Neural progenitor cell (in vitro differentiated cells): ENCODE results near the gene MGA. TPM values are rescaled to one million over a fixed set of nuclear protein-coding genes. Genes with fewer than 3 reads are reported as not detected.

Source experiments
- DNase-seq: peaks from one replicate; pipeline ENCODE4 v3.0.0-alpha.2; 2016; ENCODE audit warnings: low spot score
- H2AFZ ChIP-seq: fragments of 200-600 bp; sonication (generic); replicated peaks from 2 replicates; pipeline ENCODE4 v1.6.1; 2016; ENCODE audit warnings: antibody characterized with exemption
- H3F3A ChIP-seq: fragments of 200-600 bp; sonication (generic); 2 replicates; pipeline ENCODE4 v1.6.1; 2016; ENCODE audit warnings: antibody characterized with exemption, low read depth
- H3K27ac ChIP-seq: fragments of 200-600 bp; sonication (generic); 2 replicates; pipeline ENCODE4 v1.5.1; 2016; ENCODE audit warnings: mild to moderate bottlenecking
- H3K27me3 ChIP-seq: fragments of 200-600 bp; sonication (generic); 2 replicates; pipeline ENCODE4 v1.6.1; 2016; ENCODE audit warnings: mild to moderate bottlenecking, moderate library complexity
- H3K36me3 ChIP-seq: fragments of 200-600 bp; sonication (generic); 2 replicates; pipeline ENCODE4 v1.5.1; 2016
- H3K4me1 ChIP-seq: fragments of 200-600 bp; sonication (generic); 2 replicates; pipeline ENCODE4 v1.6.1; 2016; ENCODE audit warnings: mixed run types
- H3K4me2 ChIP-seq: fragments of 200-600 bp; sonication (generic); 2 replicates; pipeline ENCODE4 v1.6.1; 2016
- H3K4me3 ChIP-seq: fragments of 200-600 bp; sonication (generic); 2 replicates; pipeline ENCODE4 v1.5.1; 2016
- H3K79me2 ChIP-seq: fragments of 200-600 bp; sonication (generic); 2 replicates; pipeline ENCODE4 v1.6.1; 2016; ENCODE audit warnings: low read depth
- H3K9ac ChIP-seq: fragments of 200-600 bp; sonication (generic); 2 replicates; pipeline ENCODE4 v1.6.1; 2016
- H3K9me3 ChIP-seq: fragments of 200-600 bp; sonication (generic); 2 replicates; pipeline ENCODE4 v1.5.1; 2016; ENCODE audit warnings: low read depth
- H4K20me1 ChIP-seq: fragments of 200-600 bp; sonication (generic); 2 replicates; pipeline ENCODE4 v1.6.1; 2016; ENCODE audit warnings: low read depth
- H3K27ac Mint-ChIP-seq: 3 replicates; pipeline ENCODE4 v1.8.0; 2021; ENCODE audit warnings: mixed read lengths
- H3K27me3 Mint-ChIP-seq: 2 replicates; pipeline ENCODE4 v1.8.0; 2022; ENCODE audit warnings: low read depth, mild to moderate bottlenecking, inconsistent platforms, moderate library complexity, mixed read lengths; ENCODE audit not compliant: insufficient read depth
- H3K36me3 Mint-ChIP-seq: 3 replicates; pipeline ENCODE4 v1.8.0; 2021; ENCODE audit warnings: mixed read lengths
- H3K4me1 Mint-ChIP-seq: 3 replicates; pipeline ENCODE4 v1.8.0; 2021; ENCODE audit warnings: mixed read lengths
- H3K4me3 Mint-ChIP-seq: 3 replicates; pipeline ENCODE4 v1.8.0; 2021; ENCODE audit warnings: mild to moderate bottlenecking, moderate library complexity, mixed read lengths
- H3K9me3 Mint-ChIP-seq: 3 replicates; pipeline ENCODE4 v1.8.0; 2020; ENCODE audit warnings: mixed read lengths
- EZH2 ChIP-seq: fragments of 200-600 bp; sonication (generic); IDR thresholded peaks from 2 replicates; pipeline ENCODE4 v1.6.1; 2017; ENCODE audit warnings: antibody characterized with exemption, mild to moderate bottlenecking, moderate library complexity
- EZH2phosphoT487 ChIP-seq: fragments of 200-600 bp; sonication (generic); IDR thresholded peaks from 2 replicates; pipeline ENCODE4 v1.6.1; 2017; ENCODE audit warnings: antibody characterized with exemption
- total RNA-seq: library from RNA; depleted of rRNA; stranded (reverse); fragments of >200 nt; gene quantifications from 2 replicates; pipeline ENCODE4 v1.2.3, GENCODE V29; 2015; ENCODE audit warnings: low replicate concordance
- TF ChIP-seq, protein P1 (sequence below): fragments of 200-600 bp; sonication (generic); IDR thresholded peaks from 2 replicates; pipeline ENCODE4 v1.5.1; 2017; ENCODE audit warnings: antibody characterized with exemption, mild to moderate bottlenecking

MGA gene
- total RNA-seq, 1 donor from 2014 or later = 73.4 TPM

GRCh38 chr15:41801850-41802455 lies 141.7 kb downstream of the MGA start:
- Histone ChIP-seq H3K9ac (no peak overlapping the region), H3K27me3 (no peaks in the 10 kb centered on the region), H3K4me1 (no peaks in the 10 kb centered on the region), H4K20me1 (peaks cover 9% of the 10 kb centered on the region), H3K27ac (no peak overlapping the region), H3K9me3 (no peaks in the 10 kb centered on the region), H3K79me2 (no peaks in the 10 kb centered on the region), H3K4me2 (no peak overlapping the region), H2AFZ (no peak overlapping the region), H3F3A (no peaks in the 10 kb centered on the region), H3K36me3 (no peaks in the 10 kb centered on the region), H3K4me3 (no peak overlapping the region)
- TF ChIP-seq EZH2phosphoT487 (no peak), EZH2 (no peak)
- TF ChIP-seq, protein P1, sequence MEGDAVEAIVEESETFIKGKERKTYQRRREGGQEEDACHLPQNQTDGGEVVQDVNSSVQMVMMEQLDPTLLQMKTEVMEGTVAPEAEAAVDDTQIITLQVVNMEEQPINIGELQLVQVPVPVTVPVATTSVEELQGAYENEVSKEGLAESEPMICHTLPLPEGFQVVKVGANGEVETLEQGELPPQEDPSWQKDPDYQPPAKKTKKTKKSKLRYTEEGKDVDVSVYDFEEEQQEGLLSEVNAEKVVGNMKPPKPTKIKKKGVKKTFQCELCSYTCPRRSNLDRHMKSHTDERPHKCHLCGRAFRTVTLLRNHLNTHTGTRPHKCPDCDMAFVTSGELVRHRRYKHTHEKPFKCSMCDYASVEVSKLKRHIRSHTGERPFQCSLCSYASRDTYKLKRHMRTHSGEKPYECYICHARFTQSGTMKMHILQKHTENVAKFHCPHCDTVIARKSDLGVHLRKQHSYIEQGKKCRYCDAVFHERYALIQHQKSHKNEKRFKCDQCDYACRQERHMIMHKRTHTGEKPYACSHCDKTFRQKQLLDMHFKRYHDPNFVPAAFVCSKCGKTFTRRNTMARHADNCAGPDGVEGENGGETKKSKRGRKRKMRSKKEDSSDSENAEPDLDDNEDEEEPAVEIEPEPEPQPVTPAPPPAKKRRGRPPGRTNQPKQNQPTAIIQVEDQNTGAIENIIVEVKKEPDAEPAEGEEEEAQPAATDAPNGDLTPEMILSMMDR = no peak
- Mint-ChIP-seq H3K4me3 (no peak overlapping the region), H3K9me3 (no peaks in the 10 kb centered on the region), H3K27ac (no peak overlapping the region), H3K4me1 (peaks cover 16% of the 10 kb centered on the region), H3K36me3 (peaks cover 10% of the 10 kb centered on the region), H3K27me3 (peaks cover 7% of the 10 kb centered on the region)
- no peak for DNase-seq

GRCh38 chr15:41804361-41804760 lies 144.2 kb downstream of the MGA start:
- Histone ChIP-seq H3K27ac (no peak overlapping the region), H3K9ac (no peak overlapping the region), H3K9me3 (no peaks in the 10 kb centered on the region), H3K36me3 (no peaks in the 10 kb centered on the region), H3F3A (no peaks in the 10 kb centered on the region), H2AFZ (no peak overlapping the region), H3K79me2 (no peaks in the 10 kb centered on the region), H3K4me1 (no peaks in the 10 kb centered on the region), H3K4me2 (no peak overlapping the region), H4K20me1 (no peaks in the 10 kb centered on the region), H3K27me3 (no peaks in the 10 kb centered on the region), H3K4me3 (no peak overlapping the region)
- Mint-ChIP-seq H3K4me3 (no peak overlapping the region), H3K4me1 (peaks cover 8% of the 10 kb centered on the region), H3K36me3 (peaks cover 9% of the 10 kb centered on the region), H3K27me3 (peaks cover 3% of the 10 kb centered on the region), H3K9me3 (no peaks in the 10 kb centered on the region), H3K27ac (peak overlapping the region; percentile 89)
- TF ChIP-seq EZH2phosphoT487 (no peak), EZH2 (no peak)
- TF ChIP-seq, protein P1 = no peak
- DNase-seq = no peak

DNA sequence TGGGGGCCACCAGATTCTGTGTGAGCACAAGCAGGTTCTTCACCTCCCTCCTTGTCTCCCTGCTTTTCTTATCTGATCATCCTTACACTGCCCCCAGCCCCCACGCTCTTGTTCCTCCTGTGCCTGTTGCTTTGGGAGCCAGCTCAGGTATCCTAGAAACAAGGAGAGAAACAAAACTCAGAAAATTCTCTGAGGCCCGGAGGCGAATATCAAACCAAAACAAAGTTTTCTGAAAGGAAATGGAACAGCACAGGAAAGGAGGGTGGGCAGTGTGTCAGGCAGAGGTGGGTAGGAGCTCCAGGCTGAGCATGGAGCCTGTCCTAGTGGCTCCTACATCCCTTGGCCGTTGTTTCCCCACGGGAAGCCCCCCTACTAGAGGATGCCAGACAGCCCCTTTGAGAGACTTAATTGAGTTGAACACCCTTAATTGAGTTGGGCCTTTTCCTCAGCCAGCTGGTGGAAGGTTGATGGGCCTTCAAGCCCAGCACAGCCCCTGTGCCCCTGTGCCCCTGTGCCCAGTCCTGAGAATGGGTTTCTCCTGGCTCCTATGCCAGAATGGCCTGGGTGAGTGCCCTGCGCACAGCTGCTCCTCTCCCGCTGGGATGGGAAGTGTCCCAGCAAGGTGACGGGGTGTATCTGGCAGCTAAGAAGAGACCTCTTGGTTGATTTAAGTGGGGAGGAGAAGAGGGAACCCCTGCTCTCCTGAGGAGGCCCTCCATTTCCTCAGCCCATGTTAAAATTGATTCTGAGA lies 144.9 kb downstream of the MGA start:
- H3K36me3 ChIP-seq = no peaks in the 10 kb centered on the region
- Mint-ChIP-seq H3K27me3 (peaks cover 3% of the 10 kb centered on the region), H3K9me3 (no peaks in the 10 kb centered on the region), H3K4me1 (peaks cover 8% of the 10 kb centered on the region), H3K27ac (peak overlapping the region; percentile 22), H3K36me3 (peaks cover 9% of the 10 kb centered on the region), H3K4me3 (no peak overlapping the region)
- H3K4me1 ChIP-seq = no peaks in the 10 kb centered on the region
- H3K9ac ChIP-seq = no peak overlapping the region
- no peak overlapping the region for H2AFZ ChIP-seq
- H3K27ac ChIP-seq = no peak overlapping the region
- no peaks in the 10 kb centered on the region for H3K79me2 ChIP-seq
- H3F3A ChIP-seq = no peaks in the 10 kb centered on the region
- H3K27me3 ChIP-seq = no peaks in the 10 kb centered on the region
- TF ChIP-seq EZH2 (no peak), EZH2phosphoT487 (no peak)
- no peak overlapping the region for H3K4me3 ChIP-seq
- no peaks in the 10 kb centered on the region for H3K9me3 ChIP-seq
- H4K20me1 ChIP-seq = no peaks in the 10 kb centered on the region
- no peak overlapping the region for H3K4me2 ChIP-seq
- no peak for DNase-seq

DNA sequence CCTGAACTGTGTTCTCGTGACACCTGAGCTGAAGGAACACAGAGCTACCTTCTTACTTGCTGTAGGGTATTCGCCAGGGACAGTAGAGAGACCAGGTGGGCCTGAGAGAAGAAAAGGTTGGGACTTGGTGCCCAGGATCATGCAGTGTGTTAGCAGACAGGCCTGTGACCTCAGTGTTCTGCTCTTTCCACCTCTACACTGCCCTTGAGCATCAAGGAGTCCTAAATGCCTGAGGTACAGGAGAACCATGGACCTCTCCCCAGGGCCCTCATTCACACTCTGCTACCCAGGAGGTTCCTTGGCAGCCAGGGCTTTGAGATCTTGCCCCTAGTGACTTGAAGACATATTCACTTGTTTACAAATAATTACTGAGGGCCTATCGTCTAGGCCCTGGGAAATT lies 145.5 kb downstream of the MGA start:
- Mint-ChIP-seq H3K9me3 (no peaks in the 10 kb centered on the region), H3K4me3 (no peak overlapping the region)

More for the DNA sequence above, 145.5 kb downstream of the MGA start:
- Histone ChIP-seq H3K4me3 (no peak overlapping the region), H3K27me3 (no peaks in the 10 kb centered on the region), H3K9ac (no peak overlapping the region), H4K20me1 (no peaks in the 10 kb centered on the region), H2AFZ (no peak overlapping the region), H3K4me1 (no peaks in the 10 kb centered on the region), H3F3A (no peaks in the 10 kb centered on the region), H3K27ac (no peak overlapping the region), H3K9me3 (no peaks in the 10 kb centered on the region), H3K79me2 (no peaks in the 10 kb centered on the region), H3K4me2 (no peak overlapping the region), H3K36me3 (no peaks in the 10 kb centered on the region)
- Mint-ChIP-seq H3K27me3 (peaks cover 3% of the 10 kb centered on the region), H3K36me3 (peaks cover 9% of the 10 kb centered on the region), H3K4me1 (peaks cover 8% of the 10 kb centered on the region), H3K27ac (no peak overlapping the region)
- TF ChIP-seq EZH2 (no peak), EZH2phosphoT487 (no peak)
- TF ChIP-seq, protein P1 = no peak
- no peak for DNase-seq
